Uterus (tissue), 2 donors: ENCODE data around the gene QSOX1.

Experiments used
- CTCF ChIP-seq, 4 experiments: fragments of 200-600 bp in 2 of 4; fragments of 450-650 bp in 2 of 4; sonication (generic) in 2 of 4; IDR thresholded peaks; one replicate each; pipeline ENCODE4 v1.5.1; 2016 to 2019; ENCODE audit warnings: antibody characterized with exemption in 4 of 4, mild to moderate bottlenecking in 2 of 4, moderate library complexity in 1 of 4
- POLR2A ChIP-seq, 2 donors: fragments of 450-650 bp; IDR thresholded peaks; one replicate each; pipeline ENCODE4 v1.6.1; 2016; ENCODE audit warnings: antibody characterized with exemption in 2 of 2, mild to moderate bottlenecking in 1 of 2, moderate library complexity in 1 of 2

- TF ChIP-seq POLR2A (IDR thresholded peaks at IDR 0.05) (no peak), CTCF (IDR thresholded peaks at IDR 0.05) (no peak)
These were observed 5.7 kb downstream of the QSOX1 start for GRCh38 chr1:180160357-180160756.
